Liver (tissue), 9 donors: ENCODE measurements around the gene CACNA2D1. TPM values are rescaled to one million over a fixed set of nuclear protein-coding genes. Genes with fewer than 3 reads are reported as not detected.

Source experiments
- DNase-seq: peaks from one replicate; pipeline ENCODE4 v3.0.0-alpha.2; 2017; ENCODE audit warnings: low spot score
- H3K27ac ChIP-seq, 2 donors: one replicate each; pipeline ENCODE4 v1.7.0; 2013; ENCODE audit warnings: inconsistent platforms in 2 of 2, low read length in 2 of 2, control low read depth in 1 of 2, low read depth in 1 of 2, mild to moderate bottlenecking in 1 of 2
- H3K27me3 ChIP-seq, 4 donors: one replicate each; pipeline versions ENCODE4 v1.6.1 to v1.7.0; 2013; ENCODE audit warnings: low read length in 3 of 4, inconsistent platforms in 1 of 4, mild to moderate bottlenecking in 1 of 4, moderate library complexity in 1 of 4; ENCODE audit not compliant: control insufficient read depth in 4 of 4, insufficient read depth in 4 of 4
- H3K36me3 ChIP-seq, 4 donors: one replicate each; pipeline versions ENCODE4 v1.6.1 to v1.7.0; 2013; ENCODE audit warnings: low read length in 3 of 4, mild to moderate bottlenecking in 3 of 4, low read depth in 1 of 4, moderate library complexity in 1 of 4; ENCODE audit not compliant: control insufficient read depth in 4 of 4, insufficient read depth in 3 of 4
- H3K4me1 ChIP-seq, 4 donors: one replicate each; pipeline versions ENCODE4 v1.6.1 to v1.7.0; 2013; ENCODE audit warnings: low read length in 3 of 4, mild to moderate bottlenecking in 3 of 4, moderate library complexity in 1 of 4; ENCODE audit not compliant: control insufficient read depth in 4 of 4, insufficient read depth in 4 of 4
- H3K4me3 ChIP-seq, 3 donors: one replicate each; pipeline versions ENCODE4 v1.6.1 to v1.7.0; 2013; ENCODE audit warnings: low read length in 3 of 3, control low read depth in 1 of 3, low read depth in 1 of 3, mild to moderate bottlenecking in 1 of 3
- H3K9ac ChIP-seq, 2 donors: one replicate each; pipeline ENCODE4 v1.7.0; 2013; ENCODE audit warnings: low read length in 2 of 2, mild to moderate bottlenecking in 2 of 2, moderate library complexity in 2 of 2, control low read depth in 1 of 2, low read depth in 1 of 2
- H3K9me3 ChIP-seq, 4 donors: one replicate each; pipeline versions ENCODE4 v1.6.1 to v1.7.0; 2013; ENCODE audit warnings: low read length in 3 of 4; ENCODE audit not compliant: control insufficient read depth in 4 of 4
- EGR1 ChIP-seq, 2 donors: IDR thresholded peaks; 2 replicates each; pipeline ENCODE4 v1.6.1; 2016 to 2018; ENCODE audit warnings: antibody characterized with exemption in 2 of 2, low read depth in 2 of 2
- FOXA1 ChIP-seq: IDR thresholded peaks from 2 replicates; pipeline ENCODE4 v1.6.1; 2016; ENCODE audit warnings: antibody characterized with exemption
- GABPA ChIP-seq, 2 donors: IDR thresholded peaks in 1 of 2; conservative IDR thresholded peaks in 1 of 2; 2 replicates each; pipeline ENCODE4 v1.6.1; 2016; ENCODE audit warnings: antibody characterized with exemption in 2 of 2, mild to moderate bottlenecking in 1 of 2, moderate library complexity in 1 of 2
- HNF4A ChIP-seq, 2 donors: conservative IDR thresholded peaks; 2 replicates each; pipeline ENCODE4 v1.6.1; 2016; ENCODE audit warnings: antibody characterized with exemption in 2 of 2, mild to moderate bottlenecking in 2 of 2
- HNF4G ChIP-seq: IDR thresholded peaks from 2 replicates; pipeline ENCODE4 v1.6.1; 2016; ENCODE audit warnings: antibody characterized with exemption
- JUND ChIP-seq, 2 donors: IDR thresholded peaks; 2 replicates each; pipeline ENCODE4 v1.6.1; 2016; ENCODE audit warnings: antibody characterized with exemption in 2 of 2
- RAD21 ChIP-seq, 2 donors: IDR thresholded peaks; 2 replicates each; pipeline ENCODE4 v1.6.1; 2016; ENCODE audit warnings: antibody characterized with exemption in 2 of 2, mild to moderate bottlenecking in 2 of 2
- RXRA ChIP-seq, 2 donors: IDR thresholded peaks; 2 replicates each; pipeline ENCODE4 v1.6.1; 2017 to 2018; ENCODE audit warnings: antibody characterized with exemption in 2 of 2, mild to moderate bottlenecking in 1 of 2
- SP1 ChIP-seq: IDR thresholded peaks from 2 replicates; pipeline ENCODE4 v1.6.1; 2018; ENCODE audit warnings: antibody characterized with exemption, mild to moderate bottlenecking
- YY1 ChIP-seq: IDR thresholded peaks from 2 replicates; pipeline ENCODE4 v1.6.1; 2016; ENCODE audit warnings: antibody characterized with exemption, mild to moderate bottlenecking
- WGBS: extraction: QIAGEN DNeasy Blood & Tissue Kit; methylation state at CpG from one replicate; pipeline ENCODE4 v1.1.7; 2013; 5-methylcytosine and 5-hydroxymethylcytosine counted together
- polyA plus RNA-seq, 2 donors: library from polyadenylated mRNA; stranded (reverse) in 1 of 2; unstranded in 1 of 2; fragments of 200-250 nt in 1 of 2; fragments of >200 nt in 1 of 2; fragmentation: Nextera tagmentation in 1 of 2; extraction: Ambion mirVana in 1 of 2; gene quantifications; one replicate each; pipeline versions ENCODE4 v1.2.1 to v1.2.3, GENCODE V29; 2013 to 2015
- total RNA-seq, 2 donors: library from RNA; depleted of rRNA; stranded (reverse); fragments of >200 nt; gene quantifications; one replicate each; pipeline ENCODE4 v1.2.3, GENCODE V29; 2014
- TF ChIP-seq, protein P1 (sequence below): fragments of 150-350 bp; IDR thresholded peaks from 2 replicates; pipeline ENCODE4 v1.5.1; 2017; ENCODE audit warnings: improper control_type of control experiment, low read depth, low read length; ENCODE audit not compliant: missing input control
- TF ChIP-seq, protein P2 (sequence below): IDR thresholded peaks from 2 replicates; pipeline ENCODE4 v1.6.1; 2016; ENCODE audit warnings: antibody characterized with exemption, mild to moderate bottlenecking
- TF ChIP-seq, protein P3 (sequence below): IDR thresholded peaks from 2 replicates; pipeline ENCODE4 v1.6.1; 2016; ENCODE audit warnings: antibody characterized with exemption
- TF ChIP-seq, protein P4 (sequence below): IDR thresholded peaks from 2 replicates; pipeline ENCODE4 v1.6.1; 2016; ENCODE audit warnings: antibody characterized with exemption
- TF ChIP-seq, protein P5 (sequence below): IDR thresholded peaks from 2 replicates; pipeline ENCODE4 v1.6.1; 2016; ENCODE audit warnings: antibody characterized with exemption
- donor health status: healthy.
- donor health status: healthy.
- donor health status: healthy.
- donor health status: healthy.
- donor health status: healthy.

The CACNA2D1 gene
- total and polyA plus RNA-seq, 4 donors, result 0.42 to 2.3 (median 0.94) TPM

- Histone ChIP-seq H3K27me3 (no peaks in the 10 kb centered on the region), H3K4me3 (no peak overlapping the region), H3K36me3 (no peaks in the 10 kb centered on the region), H3K9me3 (peaks cover 0 to 2% (median 0%) of the 10 kb centered on the region in 4 donors), H3K27ac (no peak overlapping the region), H3K9ac (no peak overlapping the region), H3K4me1 (no peaks in the 10 kb centered on the region)
- 81% methylated on average over 4 of the region's 4 CpGs for WGBS
- no peak for TF ChIP-seq YY1
- TF ChIP-seq HNF4G, result no peak
- TF ChIP-seq SP1, result no peak
- TF ChIP-seq JUND (IDR thresholded peaks at IDR 0.05), result no peak
- TF ChIP-seq, protein P1, sequence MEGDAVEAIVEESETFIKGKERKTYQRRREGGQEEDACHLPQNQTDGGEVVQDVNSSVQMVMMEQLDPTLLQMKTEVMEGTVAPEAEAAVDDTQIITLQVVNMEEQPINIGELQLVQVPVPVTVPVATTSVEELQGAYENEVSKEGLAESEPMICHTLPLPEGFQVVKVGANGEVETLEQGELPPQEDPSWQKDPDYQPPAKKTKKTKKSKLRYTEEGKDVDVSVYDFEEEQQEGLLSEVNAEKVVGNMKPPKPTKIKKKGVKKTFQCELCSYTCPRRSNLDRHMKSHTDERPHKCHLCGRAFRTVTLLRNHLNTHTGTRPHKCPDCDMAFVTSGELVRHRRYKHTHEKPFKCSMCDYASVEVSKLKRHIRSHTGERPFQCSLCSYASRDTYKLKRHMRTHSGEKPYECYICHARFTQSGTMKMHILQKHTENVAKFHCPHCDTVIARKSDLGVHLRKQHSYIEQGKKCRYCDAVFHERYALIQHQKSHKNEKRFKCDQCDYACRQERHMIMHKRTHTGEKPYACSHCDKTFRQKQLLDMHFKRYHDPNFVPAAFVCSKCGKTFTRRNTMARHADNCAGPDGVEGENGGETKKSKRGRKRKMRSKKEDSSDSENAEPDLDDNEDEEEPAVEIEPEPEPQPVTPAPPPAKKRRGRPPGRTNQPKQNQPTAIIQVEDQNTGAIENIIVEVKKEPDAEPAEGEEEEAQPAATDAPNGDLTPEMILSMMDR, result no peak
- TF ChIP-seq RAD21 (IDR thresholded peaks at IDR 0.05), result no peak
- TF ChIP-seq, protein P2, sequence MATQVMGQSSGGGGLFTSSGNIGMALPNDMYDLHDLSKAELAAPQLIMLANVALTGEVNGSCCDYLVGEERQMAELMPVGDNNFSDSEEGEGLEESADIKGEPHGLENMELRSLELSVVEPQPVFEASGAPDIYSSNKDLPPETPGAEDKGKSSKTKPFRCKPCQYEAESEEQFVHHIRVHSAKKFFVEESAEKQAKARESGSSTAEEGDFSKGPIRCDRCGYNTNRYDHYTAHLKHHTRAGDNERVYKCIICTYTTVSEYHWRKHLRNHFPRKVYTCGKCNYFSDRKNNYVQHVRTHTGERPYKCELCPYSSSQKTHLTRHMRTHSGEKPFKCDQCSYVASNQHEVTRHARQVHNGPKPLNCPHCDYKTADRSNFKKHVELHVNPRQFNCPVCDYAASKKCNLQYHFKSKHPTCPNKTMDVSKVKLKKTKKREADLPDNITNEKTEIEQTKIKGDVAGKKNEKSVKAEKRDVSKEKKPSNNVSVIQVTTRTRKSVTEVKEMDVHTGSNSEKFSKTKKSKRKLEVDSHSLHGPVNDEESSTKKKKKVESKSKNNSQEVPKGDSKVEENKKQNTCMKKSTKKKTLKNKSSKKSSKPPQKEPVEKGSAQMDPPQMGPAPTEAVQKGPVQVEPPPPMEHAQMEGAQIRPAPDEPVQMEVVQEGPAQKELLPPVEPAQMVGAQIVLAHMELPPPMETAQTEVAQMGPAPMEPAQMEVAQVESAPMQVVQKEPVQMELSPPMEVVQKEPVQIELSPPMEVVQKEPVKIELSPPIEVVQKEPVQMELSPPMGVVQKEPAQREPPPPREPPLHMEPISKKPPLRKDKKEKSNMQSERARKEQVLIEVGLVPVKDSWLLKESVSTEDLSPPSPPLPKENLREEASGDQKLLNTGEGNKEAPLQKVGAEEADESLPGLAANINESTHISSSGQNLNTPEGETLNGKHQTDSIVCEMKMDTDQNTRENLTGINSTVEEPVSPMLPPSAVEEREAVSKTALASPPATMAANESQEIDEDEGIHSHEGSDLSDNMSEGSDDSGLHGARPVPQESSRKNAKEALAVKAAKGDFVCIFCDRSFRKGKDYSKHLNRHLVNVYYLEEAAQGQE, result no peak
- TF ChIP-seq, protein P3, sequence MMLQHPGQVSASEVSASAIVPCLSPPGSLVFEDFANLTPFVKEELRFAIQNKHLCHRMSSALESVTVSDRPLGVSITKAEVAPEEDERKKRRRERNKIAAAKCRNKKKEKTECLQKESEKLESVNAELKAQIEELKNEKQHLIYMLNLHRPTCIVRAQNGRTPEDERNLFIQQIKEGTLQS, result no peak
- no peak for TF ChIP-seq EGR1 (IDR thresholded peaks at IDR 0.05; ENCODE audit: low read depth in 2 of 2)
- TF ChIP-seq GABPA (IDR thresholded peaks at IDR 0.05 in 1 of 2, conservative IDR thresholded peaks at IDR 0.05 in 1 of 2), result no peak
- TF ChIP-seq, protein P4, sequence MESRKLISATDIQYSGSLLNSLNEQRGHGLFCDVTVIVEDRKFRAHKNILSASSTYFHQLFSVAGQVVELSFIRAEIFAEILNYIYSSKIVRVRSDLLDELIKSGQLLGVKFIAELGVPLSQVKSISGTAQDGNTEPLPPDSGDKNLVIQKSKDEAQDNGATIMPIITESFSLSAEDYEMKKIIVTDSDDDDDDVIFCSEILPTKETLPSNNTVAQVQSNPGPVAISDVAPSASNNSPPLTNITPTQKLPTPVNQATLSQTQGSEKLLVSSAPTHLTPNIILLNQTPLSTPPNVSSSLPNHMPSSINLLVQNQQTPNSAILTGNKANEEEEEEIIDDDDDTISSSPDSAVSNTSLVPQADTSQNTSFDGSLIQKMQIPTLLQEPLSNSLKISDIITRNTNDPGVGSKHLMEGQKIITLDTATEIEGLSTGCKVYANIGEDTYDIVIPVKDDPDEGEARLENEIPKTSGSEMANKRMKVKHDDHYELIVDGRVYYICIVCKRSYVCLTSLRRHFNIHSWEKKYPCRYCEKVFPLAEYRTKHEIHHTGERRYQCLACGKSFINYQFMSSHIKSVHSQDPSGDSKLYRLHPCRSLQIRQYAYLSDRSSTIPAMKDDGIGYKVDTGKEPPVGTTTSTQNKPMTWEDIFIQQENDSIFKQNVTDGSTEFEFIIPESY, result no peak
- no peak for TF ChIP-seq RXRA (IDR thresholded peaks at IDR 0.05)
- no peak for TF ChIP-seq FOXA1
- no peak for TF ChIP-seq HNF4A (conservative IDR thresholded peaks at IDR 0.05)
- TF ChIP-seq, protein P5, sequence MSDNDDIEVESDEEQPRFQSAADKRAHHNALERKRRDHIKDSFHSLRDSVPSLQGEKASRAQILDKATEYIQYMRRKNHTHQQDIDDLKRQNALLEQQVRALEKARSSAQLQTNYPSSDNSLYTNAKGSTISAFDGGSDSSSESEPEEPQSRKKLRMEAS, result no peak
- no peak for DNase-seq
Observed at GRCh38 chr7:82183634-82184033, 259.9 kb downstream of the CACNA2D1 start.

GRCh38 chr7:82179311-82179710 is 264.3 kb downstream of the CACNA2D1 start:
- Histone ChIP-seq H3K36me3 (no peaks in the 10 kb centered on the region), H3K27me3 (no peaks in the 10 kb centered on the region), H3K9ac (no peak overlapping the region), H3K4me1 (no peaks in the 10 kb centered on the region), H3K9me3 (peaks cover 0 to 2% (median 0%) of the 10 kb centered on the region in 4 donors), H3K27ac (no peak overlapping the region), H3K4me3 (no peak overlapping the region)
- WGBS, result 73% methylated on average over 1 of the region's 1 CpG
- no peak for DNase-seq
- TF ChIP-seq SP1, result no peak
- TF ChIP-seq, protein P5, result no peak
- TF ChIP-seq, protein P4, result no peak
- no peak for TF ChIP-seq HNF4G
- TF ChIP-seq, protein P1, result no peak
- TF ChIP-seq RAD21 (IDR thresholded peaks at IDR 0.05), result no peak
- TF ChIP-seq YY1, result no peak
- TF ChIP-seq RXRA (IDR thresholded peaks at IDR 0.05), result no peak
